WI38 (cell line): ENCODE data around the gene PGS1.

Experiments
- H3K4me3 ChIP-seq: 2 replicates; pipeline ENCODE4 v1.5.1; 2011; ENCODE audit warnings: low read depth, mild to moderate bottlenecking, control low read depth, low read length
- CTCF ChIP-seq: IDR thresholded peaks from 2 replicates; pipeline ENCODE4 v1.5.1; 2012; ENCODE audit warnings: low read depth, mild to moderate bottlenecking, control low read depth, low read length

Gene PGS1

GRCh38 chr17:78392295-78392694 lies 13.8 kb downstream of the PGS1 start:
- H3K4me3 ChIP-seq = no peak overlapping the region
- no peak for TF ChIP-seq CTCF

GRCh38 chr17:78393575-78393974 lies 15.1 kb downstream of the PGS1 start:
- no peak overlapping the region for H3K4me3 ChIP-seq
- no peak for TF ChIP-seq CTCF

- TF ChIP-seq CTCF = no peak
- H3K4me3 ChIP-seq = no peak overlapping the region
These were observed 15.8 kb downstream of the PGS1 start for GRCh38 chr17:78394209-78394608.

- no peak for TF ChIP-seq CTCF
- H3K4me3 ChIP-seq = no peak overlapping the region
These were observed 16.7 kb downstream of the PGS1 start for GRCh38 chr17:78395155-78395554.

- no peak overlapping the region for H3K4me3 ChIP-seq
- TF ChIP-seq CTCF = no peak
These were observed 18.2 kb downstream of the PGS1 start for GRCh38 chr17:78396441-78397337.

GRCh38 chr17:78397681-78398101 lies 19.2 kb downstream of the PGS1 start:
- TF ChIP-seq CTCF = no peak

GRCh38 chr17:78398390-78398789 lies 19.9 kb downstream of the PGS1 start:
- no peak for TF ChIP-seq CTCF
- H3K4me3 ChIP-seq = no peak overlapping the region

More at GRCh38 chr17:78397681-78398101, 19.2 kb downstream of the PGS1 start:
- no peak overlapping the region for H3K4me3 ChIP-seq
